Smooth muscle cell (in vitro differentiated cells): ENCODE measurements around the gene ING5. TPM values are rescaled to one million over a fixed set of nuclear protein-coding genes. Genes with fewer than 3 reads are reported as not detected.

Experiments
- DNase-seq: peaks from one replicate; lab custom pipeline; 2025; ENCODE audit not compliant: unreplicated experiment; lab: John Stamatoyannopoulos, UW
- H2AFZ ChIP-seq: fragments of 200-600 bp; sonication (generic); 2 replicates; pipeline ENCODE4 v1.6.0; 2016; ENCODE audit warnings: antibody characterized with exemption, low read depth, mild to moderate bottlenecking
- H3F3A ChIP-seq: fragments of 200-600 bp; sonication (generic); 2 replicates; pipeline ENCODE4 v1.6.0; 2017; ENCODE audit warnings: antibody characterized with exemption, low read depth
- H3K27ac ChIP-seq: fragments of 200-600 bp; sonication (generic); 2 replicates; pipeline ENCODE4 v1.5.1; 2016; ENCODE audit warnings: low read depth, mild to moderate bottlenecking
- H3K27me3 ChIP-seq: fragments of 200-600 bp; sonication (generic); 2 replicates; pipeline ENCODE4 v1.6.1; 2016; ENCODE audit warnings: low read depth, mild to moderate bottlenecking
- H3K36me3 ChIP-seq: fragments of 200-600 bp; sonication (generic); 2 replicates; pipeline ENCODE4 v1.5.1; 2016; ENCODE audit warnings: low read depth
- H3K4me1 ChIP-seq: fragments of 200-600 bp; sonication (generic); 2 replicates; pipeline ENCODE4 v1.5.1; 2016; ENCODE audit warnings: low read depth
- H3K4me2 ChIP-seq: fragments of 200-600 bp; sonication (generic); 2 replicates; pipeline ENCODE4 v1.6.0; 2016; ENCODE audit warnings: mild to moderate bottlenecking
- H3K4me3 ChIP-seq: fragments of 200-600 bp; sonication (generic); 2 replicates; pipeline ENCODE4 v1.5.1; 2016; ENCODE audit warnings: mild to moderate bottlenecking
- H3K79me2 ChIP-seq: fragments of 200-600 bp; sonication (generic); 2 replicates; pipeline ENCODE4 v1.6.0; 2016; ENCODE audit warnings: low read depth, mild to moderate bottlenecking
- H3K9ac ChIP-seq: fragments of 200-600 bp; sonication (generic); 2 replicates; pipeline ENCODE4 v1.6.0; 2016; ENCODE audit warnings: low read depth
- H3K9me3 ChIP-seq: fragments of 200-600 bp; sonication (generic); replicated peaks from 2 replicates; pipeline ENCODE4 v1.5.1; 2016; ENCODE audit warnings: low read depth
- H4K20me1 ChIP-seq: fragments of 200-600 bp; sonication (generic); 2 replicates; pipeline ENCODE4 v1.6.0; 2016; ENCODE audit warnings: low read depth
- CTCF ChIP-seq: fragments of 200-600 bp; sonication (generic); IDR thresholded peaks from 2 replicates; pipeline ENCODE4 v1.5.1; 2017; ENCODE audit warnings: borderline replicate concordance, mild to moderate bottlenecking, antibody characterized with exemption; ENCODE audit not compliant: insufficient read depth, poor library complexity, severe bottlenecking
- WGBS: methylation state at CpG from one replicate; pipeline ENCODE4 v1.1.7; 2016; ENCODE audit warnings: low lambda C conversion rate; 5-methylcytosine and 5-hydroxymethylcytosine counted together
- polyA plus RNA-seq: library from polyadenylated mRNA; unstranded; fragments of >200 nt; fragmentation: Nextera tagmentation; extraction: Ambion mirVana; gene quantifications from 2 replicates; pipeline ENCODE4 v1.2.1, GENCODE V29; 2016
- total RNA-seq: library from RNA; depleted of rRNA; stranded (reverse); fragments of >200 nt; gene quantifications from 2 replicates; pipeline ENCODE4 v1.2.3, GENCODE V29; 2014

Gene ING5
- total and polyA plus RNA-seq, 2 experiments from 2014 or later, result 6.7 to 10.6 TPM

DNA sequence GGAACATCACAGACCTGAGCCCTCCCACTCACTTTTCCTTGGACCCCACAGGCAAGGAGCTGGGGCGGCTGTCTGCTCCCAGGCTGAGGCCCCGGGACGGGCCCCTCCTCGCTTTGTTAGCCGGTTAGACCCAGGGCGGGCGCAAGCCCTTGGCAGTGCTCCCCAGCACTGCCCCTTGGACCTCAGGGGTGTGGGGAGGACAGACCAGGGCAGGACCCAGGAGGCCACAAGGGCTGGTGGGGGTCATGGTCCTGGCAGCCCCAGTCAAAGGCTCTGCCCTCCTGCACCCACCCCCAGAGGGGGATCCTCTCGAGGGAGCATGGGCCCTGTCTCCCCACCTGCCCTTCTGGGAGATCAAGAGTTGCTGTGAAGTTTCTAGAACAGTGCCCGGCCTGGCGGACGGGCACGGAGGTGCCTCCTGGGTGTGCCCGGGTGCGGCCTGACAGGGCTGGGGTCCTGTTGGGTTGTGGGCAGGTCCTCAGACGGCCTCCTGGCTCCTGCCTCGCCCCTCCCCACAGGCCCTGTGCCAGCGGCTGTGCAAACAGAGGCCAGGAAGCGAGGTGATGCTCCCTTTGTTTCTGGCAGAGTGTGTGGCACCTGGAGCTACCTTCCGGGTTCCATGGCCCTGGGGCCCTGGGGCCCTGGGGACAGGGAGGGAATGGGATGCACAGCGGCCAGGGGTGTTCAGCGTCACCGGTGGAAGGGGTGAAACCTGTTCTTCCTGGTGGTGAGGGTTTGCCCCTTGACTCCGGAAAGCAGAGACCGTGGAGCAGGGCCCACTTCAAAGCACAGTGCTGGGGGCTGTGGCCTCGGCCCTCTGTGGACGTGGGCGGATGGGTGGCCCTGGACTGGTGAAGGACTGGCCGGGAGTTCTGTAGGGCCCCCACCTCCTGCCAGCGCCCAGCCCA, 71.9 kb downstream of the ING5 start:
- H3K9ac ChIP-seq, result no peak overlapping the region
- H3K4me3 ChIP-seq, result no peak overlapping the region
- no peaks in the 10 kb centered on the region for H3K79me2 ChIP-seq
- no peaks in the 10 kb centered on the region for H3K9me3 ChIP-seq
- H3K27ac ChIP-seq, result no peak overlapping the region
- H3K4me2 ChIP-seq, result no peak overlapping the region
- no peak for TF ChIP-seq CTCF
- H3F3A ChIP-seq, result no peaks in the 10 kb centered on the region
- DNase-seq, result no peak
- H3K36me3 ChIP-seq, result no peaks in the 10 kb centered on the region
- H4K20me1 ChIP-seq, result no peaks in the 10 kb centered on the region
- WGBS, result 89% methylated on average over 28 of the region's 29 CpGs
- H2AFZ ChIP-seq, result no peak overlapping the region
- peaks cover 25% of the 10 kb centered on the region for H3K4me1 ChIP-seq
- H3K27me3 ChIP-seq, result no peaks in the 10 kb centered on the region

GRCh38 chr2:241774419-241775222, 72.8 kb downstream of the ING5 start:
- 82% methylated on average over 32 of the region's 40 CpGs for WGBS

DNA sequence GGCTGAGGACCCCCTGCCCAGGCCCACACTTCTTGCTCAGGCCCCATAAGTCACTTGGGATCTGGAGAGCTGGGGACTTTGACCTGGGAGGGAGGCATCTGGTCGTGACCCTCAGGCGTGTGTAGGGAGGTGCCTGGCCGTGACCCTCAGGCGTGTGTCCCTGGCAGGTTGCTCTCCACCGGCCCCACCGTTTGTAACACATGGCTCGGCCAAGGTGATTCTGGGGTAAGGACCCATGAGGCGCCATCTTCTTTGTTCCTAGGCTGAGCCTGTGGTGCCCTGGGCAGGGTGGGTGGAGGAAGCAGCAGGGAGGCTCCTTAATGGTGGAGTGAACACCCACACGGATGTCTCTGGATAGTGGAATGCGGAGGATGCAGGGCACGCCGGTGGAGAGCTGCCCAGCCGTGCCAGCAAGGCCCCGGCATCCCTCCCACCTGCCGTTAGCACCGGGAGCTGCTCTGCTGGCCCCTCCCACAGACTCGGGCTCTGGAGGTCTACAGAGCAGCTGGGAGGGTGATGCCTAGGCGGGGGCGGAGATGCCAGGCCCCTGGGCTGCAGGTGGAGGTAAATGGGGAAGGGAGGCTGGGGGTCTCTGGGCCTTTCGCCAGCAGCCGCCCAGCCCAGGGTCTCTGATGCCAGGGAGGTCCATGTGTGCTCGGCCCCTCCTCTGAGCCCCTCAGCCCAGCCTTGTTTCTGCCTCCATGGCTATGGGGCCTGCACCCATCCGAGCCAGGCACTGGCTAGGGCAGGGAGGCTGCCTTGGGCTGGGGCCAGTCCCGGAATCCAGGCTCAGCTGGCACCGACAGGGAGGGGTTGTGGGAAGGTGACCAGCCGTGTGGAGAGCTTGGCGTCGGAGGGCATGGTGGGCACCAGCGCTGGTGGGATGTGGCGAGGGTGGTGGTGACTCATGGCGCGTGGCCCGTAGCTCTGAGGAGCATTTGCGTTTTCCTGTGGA, 73.7 kb downstream of the ING5 start:
- no peaks in the 10 kb centered on the region for H3K36me3 ChIP-seq
- H3K27me3 ChIP-seq, result no peaks in the 10 kb centered on the region
- H3K9me3 ChIP-seq, result no peaks in the 10 kb centered on the region
- peak overlapping the region; percentile 40 for H3K4me2 ChIP-seq
- no peak overlapping the region for H2AFZ ChIP-seq
- no peak for TF ChIP-seq CTCF
- no peak for DNase-seq
- H4K20me1 ChIP-seq, result no peaks in the 10 kb centered on the region
- 87% methylated on average over 34 of the region's 34 CpGs for WGBS
- H3K4me1 ChIP-seq, result peaks cover 21% of the 10 kb centered on the region
- no peaks in the 10 kb centered on the region for H3K79me2 ChIP-seq
- no peak overlapping the region for H3K9ac ChIP-seq
- no peaks in the 10 kb centered on the region for H3F3A ChIP-seq
- H3K27ac ChIP-seq, result no peak overlapping the region
- H3K4me3 ChIP-seq, result no peak overlapping the region

More at GRCh38 chr2:241774419-241775222, 72.8 kb downstream of the ING5 start:
- no peak for TF ChIP-seq CTCF
- no peaks in the 10 kb centered on the region for H3K36me3 ChIP-seq
- H3F3A ChIP-seq, result no peaks in the 10 kb centered on the region
- H3K9ac ChIP-seq, result no peak overlapping the region
- H4K20me1 ChIP-seq, result no peaks in the 10 kb centered on the region
- H3K27ac ChIP-seq, result no peak overlapping the region
- no peaks in the 10 kb centered on the region for H3K27me3 ChIP-seq
- peak overlapping the region; percentile 40 for H3K4me2 ChIP-seq
- no peak overlapping the region for H3K4me3 ChIP-seq
- no peaks in the 10 kb centered on the region for H3K9me3 ChIP-seq
- no peak overlapping the region for H2AFZ ChIP-seq
- peaks cover 25% of the 10 kb centered on the region for H3K4me1 ChIP-seq
- H3K79me2 ChIP-seq, result no peaks in the 10 kb centered on the region
- no peak for DNase-seq
